Keratinocyte (primary cell): ENCODE results near the gene SELENON. TPM values are rescaled to one million over a fixed set of nuclear protein-coding genes. Genes with fewer than 3 reads are reported as not detected.
A peak's percentile ranks its signal among the peaks of the same experiment; 100 is the strongest.

Experiments used
- DNase-seq: peaks from one replicate; pipeline ENCODE4 v3.0.0-alpha.2; 2011; ENCODE audit warnings: low read depth, missing footprints, low spot score
- FAIRE-seq: peaks from 2 replicates; lab custom pipeline; 2011; peaks lifted over from hg19 to GRCh38; lab: Jason Lieb, UNC
- H2AFZ ChIP-seq: 2 replicates; pipeline ENCODE4 v1.6.0; 2012; ENCODE audit warnings: low read length, control low read depth, inconsistent platforms; ENCODE audit not compliant: control insufficient read depth
- H3K27ac ChIP-seq: 2 replicates; pipeline ENCODE4 v1.5.1; 2011; ENCODE audit warnings: low read length; ENCODE audit not compliant: control insufficient read depth, insufficient read depth
- H3K27me3 ChIP-seq: 3 replicates; pipeline ENCODE4 v1.6.0; 2011; ENCODE audit warnings: low read length; ENCODE audit not compliant: control insufficient read depth, insufficient read depth; ENCODE audit errors: extremely low read depth
- H3K36me3 ChIP-seq, 2 experiments: 2 replicates in 1 of 2; 3 replicates in 1 of 2; pipeline ENCODE4 v1.5.1; 2011; ENCODE audit warnings: low read length in 2 of 2, mild to moderate bottlenecking in 1 of 2; ENCODE audit not compliant: control insufficient read depth in 2 of 2, insufficient read depth in 2 of 2; ENCODE audit errors: extremely low read depth in 1 of 2
- H3K4me1 ChIP-seq: 3 replicates; pipeline ENCODE4 v1.5.1; 2011; ENCODE audit warnings: low read length; ENCODE audit not compliant: control insufficient read depth, insufficient read depth; ENCODE audit errors: extremely low read depth
- H3K4me2 ChIP-seq: 3 replicates; pipeline ENCODE4 v1.6.0; 2011; ENCODE audit warnings: low read depth, low read length; ENCODE audit not compliant: control insufficient read depth, insufficient read depth; ENCODE audit errors: extremely low read depth
- H3K4me3 ChIP-seq, 3 experiments: fragments of 200-600 bp in 1 of 3; sonication (generic) in 1 of 3; 2 replicates in 2 of 3; 3 replicates in 1 of 3; pipeline ENCODE4 v1.5.1; 2011 to 2016; ENCODE audit warnings: low read length in 3 of 3, mild to moderate bottlenecking in 3 of 3, control low read depth in 2 of 3, inconsistent platforms in 1 of 3, low read depth in 1 of 3, mixed read lengths in 1 of 3, mixed run types in 1 of 3, moderate library complexity in 1 of 3; ENCODE audit not compliant: control insufficient read depth in 2 of 3, insufficient read depth in 2 of 3; ENCODE audit errors: extremely low read depth in 1 of 3
- H3K79me2 ChIP-seq: 2 replicates; pipeline ENCODE4 v1.6.0; 2012; ENCODE audit warnings: low read length; ENCODE audit not compliant: control insufficient read depth, insufficient read depth
- H3K9ac ChIP-seq: 3 replicates; pipeline ENCODE4 v1.6.0; 2011; ENCODE audit warnings: low read length; ENCODE audit not compliant: control insufficient read depth, insufficient read depth; ENCODE audit errors: extremely low read depth
- H3K9me1 ChIP-seq: 3 replicates; pipeline ENCODE4 v1.6.0; 2011; ENCODE audit warnings: low read length; ENCODE audit not compliant: control insufficient read depth, insufficient read depth; ENCODE audit errors: extremely low read depth
- H3K9me3 ChIP-seq: 2 replicates; pipeline ENCODE4 v1.5.1; 2012; ENCODE audit warnings: low read depth, low read length; ENCODE audit not compliant: control insufficient read depth
- H4K20me1 ChIP-seq: 3 replicates; pipeline ENCODE4 v1.6.0; 2011; ENCODE audit warnings: low read length; ENCODE audit not compliant: control insufficient read depth, insufficient read depth; ENCODE audit errors: extremely low read depth
- CTCF ChIP-seq, 3 experiments: IDR thresholded peaks in 1 of 3; conservative IDR thresholded peaks in 1 of 3; optimal IDR thresholded peaks in 1 of 3; 2 replicates in 2 of 3; 3 replicates in 1 of 3; pipeline versions ENCODE3 to v1.5.1; 2011; ENCODE audit warnings: low read length in 3 of 3, mild to moderate bottlenecking in 3 of 3, moderate library complexity in 2 of 3, control low read depth in 1 of 3, inconsistent platforms in 1 of 3; ENCODE audit not compliant: insufficient read depth in 2 of 3; ENCODE audit errors: extremely low read depth in 1 of 3
- EZH2 ChIP-seq: IDR thresholded peaks from one replicate; pipeline ENCODE4 v1.6.1; 2012; ENCODE audit warnings: inconsistent platforms, mild to moderate bottlenecking, low read length, moderate library complexity
- dilution Hi-C: fragments of 300-500 bp; cut with MboI; formaldehyde crosslinking; loops from one replicate; pipeline ENCODE4 v1.7.0; 2020; ENCODE audit warnings: low sequenced_read_pairs; ENCODE audit not compliant: extremely low pct_ligation_motif_present
- polyA plus RNA-seq, 5 experiments: library from polyadenylated mRNA; depleted of rRNA in 3 of 5; stranded (reverse) in 3 of 5; stranded (forward) in 1 of 5; unstranded in 1 of 5; fragments of >200 nt; gene quantifications; 1 replicate in 1 of 5; 2 replicates in 3 of 5; 3 replicates in 1 of 5; pipeline versions ENCODE4 v1.2.1 to v1.2.3, GENCODE V29; 2011 to 2012; ENCODE audit warnings: missing spikeins in 2 of 5, low read depth in 1 of 5, low replicate concordance in 1 of 5

SELENON gene
- polyA plus RNA-seq, 1 donor (not counting 4 experiments of a cell fraction or from before 2014, with no cell fraction given): 15.4 TPM

- peaks cover 8% of the 10 kb centered on the region for H3K79me2 ChIP-seq
- no peaks in the 10 kb centered on the region for H3K9me3 ChIP-seq
- H3K27ac ChIP-seq: no peak overlapping the region
- no peak overlapping the region for H3K4me3 ChIP-seq
- no peak overlapping the region for H3K9ac ChIP-seq
- no peak for DNase-seq
- no peak for TF ChIP-seq CTCF (optimal IDR thresholded peaks at IDR 0.05 in 1 of 3, IDR thresholded peaks at IDR 0.05 in 1 of 3, conservative IDR thresholded peaks at IDR 0.05 in 1 of 3; ENCODE audit: extremely low read depth in 1 of 3, insufficient read depth in 2 of 3, low read length in 3 of 3)
- no peak for TF ChIP-seq EZH2
- no peaks in the 10 kb centered on the region for H3K27me3 ChIP-seq
- H3K9me1 ChIP-seq: peaks cover 2% of the 10 kb centered on the region
- no peak overlapping the region for H3K4me2 ChIP-seq
- H3K4me1 ChIP-seq: peaks cover 21% of the 10 kb centered on the region
- no peak overlapping the region for H2AFZ ChIP-seq
- peaks cover 0 to 18% of the 10 kb centered on the region in 2 experiments for H3K36me3 ChIP-seq
- no peaks in the 10 kb centered on the region for H4K20me1 ChIP-seq
- dilution Hi-C loops: no loop called here
- FAIRE-seq: no peak
These were observed 16.2 kb downstream of the SELENON start for GRCh38 chr1:25816112-25816718.

- no peaks in the 10 kb centered on the region for H4K20me1 ChIP-seq
- H2AFZ ChIP-seq: no peak overlapping the region
- H3K9me1 ChIP-seq: peaks cover 2% of the 10 kb centered on the region
- peaks cover 27% of the 10 kb centered on the region for H3K4me1 ChIP-seq
- H3K9me3 ChIP-seq: no peaks in the 10 kb centered on the region
- H3K4me2 ChIP-seq: peak overlapping the region; percentile 76
- no peak overlapping the region for H3K27ac ChIP-seq
- TF ChIP-seq EZH2 (no peak), CTCF (optimal IDR thresholded peaks at IDR 0.05 in 1 of 3, IDR thresholded peaks at IDR 0.05 in 1 of 3, conservative IDR thresholded peaks at IDR 0.05 in 1 of 3; ENCODE audit: extremely low read depth in 1 of 3, insufficient read depth in 2 of 3, low read length in 3 of 3) (peak; percentile 54 to 64 (median 54))
- DNase-seq: no peak
- H3K9ac ChIP-seq: no peak overlapping the region
- H3K4me3 ChIP-seq: peak overlapping the region in 1 of 3 experiments; percentile 2
- FAIRE-seq: peak; percentile 56
- peaks cover 19% of the 10 kb centered on the region for H3K79me2 ChIP-seq
- H3K27me3 ChIP-seq: no peaks in the 10 kb centered on the region
- H3K36me3 ChIP-seq: peaks cover 0 to 13% of the 10 kb centered on the region in 2 experiments
- dilution Hi-C loops: no loop called here
These were observed 18.0 kb downstream of the SELENON start for GRCh38 chr1:25817840-25818501.
